GM19239 (cell line): ENCODE results near the gene KLB.
"Not testable (repeated sequence)": the region's sequence is repeated elsewhere in the genome, so short reads cannot be mapped to it uniquely, and the experiment has no call there.

Experiments
- DNase-seq: peaks from one replicate; pipeline ENCODE4 v3.0.0; 2011; ENCODE audit warnings: low spot score; ENCODE audit not compliant: insufficient read length
- FAIRE-seq: peaks from 2 replicates; lab custom pipeline; 2011; peaks lifted over from hg19 to GRCh38; lab: Jason Lieb, UNC

KLB gene

GRCh38 chr4:39422247-39422646 lies 15.5 kb downstream of the KLB start:
- DNase-seq (no peak), FAIRE-seq (no peak)

DNA sequence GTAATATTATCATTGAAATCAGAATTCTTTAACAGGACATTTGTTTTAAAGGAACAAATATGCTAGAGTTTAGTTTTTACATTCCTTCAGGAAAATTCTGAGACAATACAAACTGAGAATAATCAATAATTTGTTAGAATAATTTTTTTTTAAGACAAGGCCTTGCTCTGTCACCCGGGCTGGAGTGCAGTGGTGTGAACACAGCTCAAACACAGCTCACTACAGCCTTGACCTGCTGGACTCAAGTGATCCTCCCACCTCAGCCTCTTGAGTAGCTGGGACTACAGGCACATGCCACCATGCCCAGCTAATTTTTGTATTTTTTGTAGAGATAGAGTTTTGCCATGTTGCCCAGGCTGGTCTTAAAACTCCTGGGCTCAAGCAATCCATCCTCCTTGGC lies 18.6 kb downstream of the KLB start:
- FAIRE-seq: not testable (repeated sequence)

GRCh38 chr4:39426728-39427127 lies 20.0 kb downstream of the KLB start:
- FAIRE-seq: no peak
- DNase-seq: no peak

More for the DNA sequence above, 18.6 kb downstream of the KLB start:
- DNase-seq: not testable (repeated sequence)

- FAIRE-seq (no peak), DNase-seq (no peak)
Observed at GRCh38 chr4:39427520-39428114, 20.9 kb downstream of the KLB start.

- FAIRE-seq: no peak
- DNase-seq: no peak
Observed at GRCh38 chr4:39429476-39430334, 23.0 kb downstream of the KLB start.

DNA sequence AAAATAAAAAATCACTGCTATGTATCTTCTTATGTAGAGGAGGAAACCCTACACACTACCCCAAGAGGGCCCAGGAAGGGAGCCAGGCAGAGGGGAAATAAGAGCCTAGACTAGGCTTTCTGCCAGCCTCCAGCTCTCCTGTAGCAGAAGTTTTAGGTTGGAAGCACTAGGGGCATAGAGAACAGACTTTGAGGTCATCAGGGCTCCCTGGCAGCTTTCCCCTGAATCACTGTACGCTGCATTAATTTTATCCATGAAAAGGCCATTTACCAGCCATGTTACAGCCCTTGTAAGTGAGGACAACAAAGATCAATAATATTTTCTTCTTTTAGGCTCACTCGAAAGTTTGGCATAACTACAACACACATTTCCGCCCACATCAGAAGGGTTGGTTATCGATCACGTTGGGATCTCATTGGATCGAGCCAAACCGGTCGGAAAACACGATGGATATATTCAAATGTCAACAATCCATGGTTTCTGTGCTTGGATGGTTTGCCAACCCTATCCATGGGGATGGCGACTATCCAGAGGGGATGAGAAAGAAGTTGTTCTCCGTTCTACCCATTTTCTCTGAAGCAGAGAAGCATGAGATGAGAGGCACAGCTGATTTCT lies 27.3 kb downstream of the KLB start:
- DNase-seq: no peak
- no peak for FAIRE-seq

- DNase-seq: no peak
- FAIRE-seq: peak; percentile 58
Observed at GRCh38 chr4:39435659-39436563, 29.2 kb downstream of the KLB start.

DNA sequence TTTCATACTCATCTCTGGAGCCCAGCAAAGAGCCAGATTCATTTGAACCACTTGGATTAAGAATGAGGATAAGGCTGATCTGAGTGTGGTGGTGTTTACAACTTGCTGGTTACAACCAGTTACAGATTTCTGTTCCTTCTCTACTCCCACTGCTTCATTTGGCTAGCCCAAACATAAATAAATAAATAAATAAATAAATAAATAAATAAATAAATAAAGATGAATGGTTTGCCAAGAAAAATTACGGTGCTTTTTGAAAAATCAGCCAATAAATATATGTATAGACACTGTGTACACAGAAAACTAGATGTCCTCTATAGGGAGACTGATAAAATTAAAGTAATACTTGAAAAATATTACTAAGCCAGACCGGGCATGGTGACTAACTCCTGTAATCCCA lies 34.9 kb downstream of the KLB start:
- no peak for DNase-seq
- FAIRE-seq: no peak

DNA sequence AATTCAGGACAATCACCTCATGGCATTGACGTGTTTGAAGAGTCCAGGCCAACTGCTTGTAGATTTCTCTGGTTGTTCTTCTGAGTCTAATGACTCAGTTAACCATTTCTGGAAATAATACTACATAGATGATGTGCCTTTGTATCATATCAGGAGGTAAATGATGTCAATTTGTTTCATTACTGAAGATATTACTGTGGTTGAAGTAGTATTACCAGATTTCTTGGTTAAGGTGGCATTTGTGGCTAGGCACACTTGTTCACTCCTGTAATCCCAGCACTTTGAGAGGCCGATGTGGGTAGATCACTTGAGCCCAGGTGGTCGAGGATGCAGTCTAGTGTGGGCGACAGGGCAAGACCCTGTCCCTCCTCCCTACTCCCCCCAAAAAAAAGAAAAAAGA lies 36.3 kb downstream of the KLB start:
- no peak for FAIRE-seq
- no peak for DNase-seq

- no peak for DNase-seq
- no peak for FAIRE-seq
Observed at GRCh38 chr4:39446483-39446841, 39.7 kb downstream of the KLB start.

DNA sequence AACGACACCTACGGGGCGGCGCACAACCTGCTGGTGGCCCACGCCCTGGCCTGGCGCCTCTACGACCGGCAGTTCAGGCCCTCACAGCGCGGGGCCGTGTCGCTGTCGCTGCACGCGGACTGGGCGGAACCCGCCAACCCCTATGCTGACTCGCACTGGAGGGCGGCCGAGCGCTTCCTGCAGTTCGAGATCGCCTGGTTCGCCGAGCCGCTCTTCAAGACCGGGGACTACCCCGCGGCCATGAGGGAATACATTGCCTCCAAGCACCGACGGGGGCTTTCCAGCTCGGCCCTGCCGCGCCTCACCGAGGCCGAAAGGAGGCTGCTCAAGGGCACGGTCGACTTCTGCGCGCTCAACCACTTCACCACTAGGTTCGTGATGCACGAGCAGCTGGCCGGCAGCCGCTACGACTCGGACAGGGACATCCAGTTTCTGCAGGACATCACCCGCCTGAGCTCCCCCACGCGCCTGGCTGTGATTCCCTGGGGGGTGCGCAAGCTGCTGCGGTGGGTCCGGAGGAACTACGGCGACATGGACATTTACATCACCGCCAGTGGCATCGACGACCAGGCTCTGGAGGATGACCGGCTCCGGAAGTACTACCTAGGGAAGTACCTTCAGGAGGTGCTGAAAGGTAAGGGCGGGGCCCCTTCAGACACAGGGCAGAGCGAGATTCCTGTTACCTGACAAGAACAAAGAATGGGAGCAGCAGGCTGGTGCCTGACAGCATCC lies 40.3 kb downstream of the KLB start:
- FAIRE-seq (peak; percentile 59), DNase-seq (peak; percentile 44)

- DNase-seq: no peak
- FAIRE-seq: no peak
Observed at GRCh38 chr4:39450618-39451017, 43.9 kb downstream of the KLB start.

DNA sequence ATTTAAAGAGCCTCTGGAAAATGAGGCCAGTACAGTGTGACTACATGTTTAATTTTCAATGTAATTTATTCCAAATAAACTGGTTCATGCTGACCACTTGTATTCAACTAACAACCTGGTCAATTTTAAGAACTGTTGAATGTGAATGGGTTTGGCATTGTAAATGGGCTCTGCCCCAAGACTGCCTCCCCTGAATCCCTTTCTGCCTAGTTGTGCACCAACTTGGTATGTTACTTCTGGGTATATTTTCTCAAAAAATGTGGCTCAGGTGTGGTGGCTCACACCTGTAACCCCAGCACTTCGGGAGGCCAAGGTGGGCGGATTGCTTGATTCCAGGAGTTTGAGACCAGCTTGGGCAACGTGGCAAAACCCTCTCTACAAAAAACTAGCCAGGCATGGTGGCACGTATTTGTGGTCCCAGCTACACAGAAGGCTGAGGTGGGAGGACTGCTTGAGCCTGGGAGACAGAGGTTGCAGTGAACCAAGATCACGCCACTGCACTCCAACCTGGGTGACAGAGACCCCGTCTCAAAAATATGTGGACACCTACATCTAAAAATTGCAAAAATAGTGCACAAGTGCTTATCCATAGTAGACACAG lies 44.8 kb downstream of the KLB start:
- FAIRE-seq (peak; percentile 14), DNase-seq (no peak)

DNA sequence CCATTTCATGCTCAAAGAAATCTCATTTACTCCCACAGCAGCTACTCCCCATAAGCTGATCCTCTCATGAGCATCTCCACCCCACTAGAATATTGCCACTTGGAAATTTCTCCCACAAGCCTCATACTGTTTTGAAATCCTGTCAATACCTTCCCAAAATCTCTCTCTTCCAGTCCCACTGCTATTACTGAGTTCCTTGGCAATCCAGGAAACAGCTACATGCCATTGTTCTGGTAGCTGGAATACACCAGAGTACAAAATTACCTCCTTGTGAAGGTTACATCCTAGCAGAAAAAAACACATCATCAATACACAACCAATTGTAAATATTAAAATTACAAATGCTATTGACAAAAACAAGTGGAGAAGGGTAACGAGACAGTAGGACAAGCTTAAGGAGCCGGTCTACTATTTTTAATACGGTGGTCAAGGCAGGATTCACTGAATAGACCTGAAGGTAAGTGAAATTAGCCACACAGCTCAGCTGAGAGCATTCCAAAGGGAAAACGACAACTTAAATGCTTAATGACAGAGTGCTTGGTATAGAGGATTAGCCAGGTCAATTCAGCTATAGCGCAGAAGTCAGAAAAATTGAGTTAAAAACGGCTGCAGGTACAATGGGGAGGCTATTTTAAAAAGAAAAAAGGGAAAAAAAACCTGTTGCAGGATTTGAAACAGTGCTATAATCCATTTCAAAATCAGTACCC lies 45.6 kb downstream of the KLB start:
- FAIRE-seq: no peak

DNA sequence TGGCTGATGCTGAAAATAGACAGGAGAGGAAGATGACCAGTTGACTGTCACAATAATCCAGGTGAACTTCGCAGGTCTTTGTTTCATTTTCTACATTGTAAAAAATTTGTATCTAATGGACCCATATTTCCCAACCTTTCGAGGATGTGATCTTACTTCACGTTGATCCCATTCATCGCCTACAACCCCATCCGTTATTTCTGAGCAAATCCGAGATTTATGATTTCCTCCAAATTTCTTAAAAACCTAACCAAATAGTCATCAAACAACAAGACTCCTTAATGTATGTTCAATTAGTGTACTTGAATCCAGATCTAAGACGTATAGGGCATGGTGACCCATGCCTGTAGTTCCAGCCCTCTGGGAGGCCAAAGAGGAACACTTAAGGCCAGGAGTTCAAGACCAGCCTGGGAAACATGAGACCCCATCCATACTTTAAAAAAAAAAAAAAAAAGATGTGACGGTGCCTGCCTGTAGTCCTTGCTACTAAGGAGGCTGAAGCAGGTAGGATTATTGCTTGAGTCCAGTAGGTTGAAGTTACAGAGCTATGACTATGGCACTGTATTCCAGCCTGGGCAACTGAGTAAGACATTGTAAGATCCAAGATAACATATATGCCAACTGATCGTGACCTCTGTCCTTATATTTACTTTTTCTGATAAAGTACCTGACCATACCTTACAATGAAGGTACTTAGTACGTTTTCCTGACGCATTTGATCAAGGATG lies 46.3 kb downstream of the KLB start:
- FAIRE-seq: no peak
- DNase-seq: no peak

More for the DNA sequence above, 45.6 kb downstream of the KLB start:
- DNase-seq: no peak

GRCh38 chr4:39453738-39454137 lies 47.0 kb downstream of the KLB start:
- FAIRE-seq: no peak
- DNase-seq: no peak

GRCh38 chr4:39455486-39455885 lies 48.8 kb downstream of the KLB start:
- FAIRE-seq (no peak), DNase-seq (no peak)
